Epithelial cell of esophagus (primary cell): ENCODE measurements around the gene SESN1.

Experiments used
- DNase-seq: peaks from one replicate; pipeline ENCODE4 v3.0.0; 2010; ENCODE audit warnings: low read depth
- H3K4me3 ChIP-seq: 2 replicates; pipeline ENCODE4 v1.5.1; 2011; ENCODE audit warnings: mild to moderate bottlenecking, low read length, control low read depth
- CTCF ChIP-seq: IDR thresholded peaks from 2 replicates; pipeline ENCODE4 v1.5.1; 2011; ENCODE audit warnings: low read depth, mild to moderate bottlenecking, low read length, control low read depth, inconsistent platforms; ENCODE audit not compliant: insufficient read depth; ENCODE audit errors: missing control alignments

SESN1 gene

GRCh38 chr6:109002882-109003281 is 91.8 kb downstream of the SESN1 start:
- TF ChIP-seq CTCF, result no peak
- no peak overlapping the region for H3K4me3 ChIP-seq
- DNase-seq, result no peak

- no peak for TF ChIP-seq CTCF
- peak; percentile 84 for DNase-seq
- H3K4me3 ChIP-seq, result no peak overlapping the region
Observed at GRCh38 chr6:109002051-109002697, 92.5 kb downstream of the SESN1 start.

GRCh38 chr6:109001291-109001894 is 93.3 kb downstream of the SESN1 start:
- DNase-seq, result no peak
- TF ChIP-seq CTCF, result no peak
- H3K4me3 ChIP-seq, result no peak overlapping the region

- no peak for DNase-seq
- TF ChIP-seq CTCF, result no peak
- H3K4me3 ChIP-seq, result no peak overlapping the region
Observed at GRCh38 chr6:109000289-109000688, 94.4 kb downstream of the SESN1 start.

GRCh38 chr6:108999428-108999827 is 95.2 kb downstream of the SESN1 start:
- no peak overlapping the region for H3K4me3 ChIP-seq
- TF ChIP-seq CTCF, result no peak
- no peak for DNase-seq

GRCh38 chr6:108998485-108998884 is 96.2 kb downstream of the SESN1 start:
- DNase-seq, result no peak
- no peak for TF ChIP-seq CTCF
- H3K4me3 ChIP-seq, result no peak overlapping the region

GRCh38 chr6:108996208-108996607 is 98.4 kb downstream of the SESN1 start:
- H3K4me3 ChIP-seq, result no peak overlapping the region
- DNase-seq, result no peak
- TF ChIP-seq CTCF, result no peak
